Measurements from ENCODE around the gene ATIC.

DNA sequence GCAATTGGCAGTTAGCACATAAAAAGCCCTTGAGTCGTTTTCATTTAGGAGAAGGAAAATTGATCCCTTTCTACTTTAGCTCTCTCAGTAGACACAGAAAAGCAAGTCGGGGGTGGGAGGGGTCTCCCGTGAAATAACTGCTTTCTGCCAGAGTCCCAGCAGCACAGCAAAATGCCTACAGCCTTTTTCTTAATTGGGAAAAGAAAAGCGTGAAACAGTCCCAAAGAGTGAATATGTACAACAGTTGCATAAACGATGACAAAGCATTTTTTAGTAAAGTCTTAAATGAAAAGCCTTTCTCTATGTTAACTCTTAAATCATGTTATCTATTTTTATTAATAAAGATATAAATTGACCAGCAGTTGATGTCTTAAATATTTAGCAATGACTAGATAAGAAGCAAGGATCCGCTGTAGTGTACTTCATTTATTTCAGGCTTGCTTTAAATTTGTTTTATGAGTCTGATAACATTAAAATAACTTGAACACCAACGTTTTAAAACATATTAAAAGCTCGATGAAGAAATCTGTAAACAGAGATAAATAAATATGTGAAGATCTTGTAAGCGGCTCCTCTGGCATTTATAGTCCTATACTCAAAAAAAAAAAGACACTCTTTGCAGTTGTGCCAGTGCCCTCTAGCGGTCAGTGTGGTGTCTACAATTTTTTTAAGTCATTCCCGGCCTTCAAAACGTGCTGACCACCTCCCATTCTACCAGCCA is 42.3 kb upstream of the ATIC start:
- TF ChIP-seq, protein P1, sequence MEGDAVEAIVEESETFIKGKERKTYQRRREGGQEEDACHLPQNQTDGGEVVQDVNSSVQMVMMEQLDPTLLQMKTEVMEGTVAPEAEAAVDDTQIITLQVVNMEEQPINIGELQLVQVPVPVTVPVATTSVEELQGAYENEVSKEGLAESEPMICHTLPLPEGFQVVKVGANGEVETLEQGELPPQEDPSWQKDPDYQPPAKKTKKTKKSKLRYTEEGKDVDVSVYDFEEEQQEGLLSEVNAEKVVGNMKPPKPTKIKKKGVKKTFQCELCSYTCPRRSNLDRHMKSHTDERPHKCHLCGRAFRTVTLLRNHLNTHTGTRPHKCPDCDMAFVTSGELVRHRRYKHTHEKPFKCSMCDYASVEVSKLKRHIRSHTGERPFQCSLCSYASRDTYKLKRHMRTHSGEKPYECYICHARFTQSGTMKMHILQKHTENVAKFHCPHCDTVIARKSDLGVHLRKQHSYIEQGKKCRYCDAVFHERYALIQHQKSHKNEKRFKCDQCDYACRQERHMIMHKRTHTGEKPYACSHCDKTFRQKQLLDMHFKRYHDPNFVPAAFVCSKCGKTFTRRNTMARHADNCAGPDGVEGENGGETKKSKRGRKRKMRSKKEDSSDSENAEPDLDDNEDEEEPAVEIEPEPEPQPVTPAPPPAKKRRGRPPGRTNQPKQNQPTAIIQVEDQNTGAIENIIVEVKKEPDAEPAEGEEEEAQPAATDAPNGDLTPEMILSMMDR (IDR thresholded peaks at IDR 0.05), result peak; percentile 37 to 85 (median 67)
- TF ChIP-seq POLR2A (IDR thresholded peaks at IDR 0.05), result no peak

All from adrenal gland (tissue), 5 donors.